GM18868 (cell line): Measurements from ENCODE around the gene RIPOR3.
"Not testable (repeated sequence)": the region's sequence is repeated elsewhere in the genome, so short reads cannot be mapped to it uniquely, and the experiment has no call there.

Experiments
- ATAC-seq: cut with Tn5 transposase; IDR thresholded peaks from one replicate; pipeline ENCODE4 v1.9.1; 2021; ENCODE audit warnings: mild to moderate bottlenecking, moderate library complexity; ENCODE audit not compliant: unreplicated experiment

Gene RIPOR3

GRCh38 chr20:50724112-50724725 is 32.9 kb upstream of the RIPOR3 start:
- no peak for ATAC-seq

GRCh38 chr20:50723672-50724071 is 32.3 kb upstream of the RIPOR3 start:
- no peak for ATAC-seq

- no peak for ATAC-seq
Measured at GRCh38 chr20:50722424-50723155, 31.2 kb upstream of the RIPOR3 start.

- ATAC-seq, result no peak
Measured at GRCh38 chr20:50721881-50722281, 30.5 kb upstream of the RIPOR3 start.

- no peak for ATAC-seq
Measured at GRCh38 chr20:50720582-50720981, 29.2 kb upstream of the RIPOR3 start.

GRCh38 chr20:50720026-50720425 is 28.7 kb upstream of the RIPOR3 start:
- ATAC-seq, result no peak

- no peak for ATAC-seq
Measured at GRCh38 chr20:50719328-50719727, 28.0 kb upstream of the RIPOR3 start.

- ATAC-seq, result no peak
Measured at GRCh38 chr20:50717974-50718761, 26.8 kb upstream of the RIPOR3 start.

- no peak for ATAC-seq
Measured at GRCh38 chr20:50717312-50717711, 26.0 kb upstream of the RIPOR3 start.

- no peak for ATAC-seq
Measured at GRCh38 chr20:50716518-50716917, 25.2 kb upstream of the RIPOR3 start.

GRCh38 chr20:50715694-50716093 is 24.4 kb upstream of the RIPOR3 start:
- ATAC-seq, result no peak

- ATAC-seq, result not testable (repeated sequence)
Measured at GRCh38 chr20:50714426-50714825, 23.1 kb upstream of the RIPOR3 start.

GRCh38 chr20:50713657-50714101 is 22.3 kb upstream of the RIPOR3 start:
- ATAC-seq, result no peak

- no peak for ATAC-seq
Measured at GRCh38 chr20:50712771-50713656, 21.7 kb upstream of the RIPOR3 start.

- no peak for ATAC-seq
Measured at GRCh38 chr20:50711113-50711825, 19.9 kb upstream of the RIPOR3 start.

GRCh38 chr20:50710492-50711063 is 19.2 kb upstream of the RIPOR3 start:
- no peak for ATAC-seq

GRCh38 chr20:50709636-50709973 is 18.3 kb upstream of the RIPOR3 start:
- no peak for ATAC-seq

GRCh38 chr20:50708845-50709635 is 17.7 kb upstream of the RIPOR3 start:
- ATAC-seq, result no peak

- no peak for ATAC-seq
Measured at GRCh38 chr20:50704971-50705370, 13.6 kb upstream of the RIPOR3 start.
